Measurements from ENCODE around the gene PBX2. TPM values are rescaled to one million over a fixed set of nuclear protein-coding genes. Genes with fewer than 3 reads are reported as not detected.

The PBX2 gene
- total RNA-seq = 58.6 to 66.5 TPM (median 66.3 TPM) in 3 replicates
- long read RNA-seq, transcript PBX2-201 (9 exons, 3,205 nt) = major isoform, 5 of 10 reads
- long read RNA-seq, partial matches to known transcripts = 1 of 10 reads
- long read RNA-seq, other reads (novel, unspliced or antisense) = 3 of 10 reads

- H3K27ac Mint-ChIP-seq (ENCODE audit: unreplicated experiment) = peak within 1 kb of the TSS; percentile 93
- TF ChIP-seq CTCF (IDR thresholded peaks at IDR 0.05) = no peak
- H3K27me3 Mint-ChIP-seq (ENCODE audit: low read depth) = no peaks in the 10 kb centered on the region
- no peak for DNase-seq (ENCODE audit: low spot score)
- no peaks in the 10 kb centered on the region for H3K9me3 Mint-ChIP-seq (ENCODE audit: low read depth)
- H3K4me1 Mint-ChIP-seq (ENCODE audit: low read depth) = peaks cover 72% of the 10 kb centered on the region
- H3K36me3 Mint-ChIP-seq (ENCODE audit: low read depth) = peaks cover 10% of the 10 kb centered on the region
- H3K4me3 Mint-ChIP-seq (ENCODE audit: unreplicated experiment) = peak within 1 kb of the TSS; percentile 92
These were observed at the start of gene PBX2 for GRCh38 chr6:32190054-32190851. TSS of gene PBX2 (minus strand) at chr6:32190202. CDS start at chr6:32189915, 287 bp downstream.

GRCh38 chr6:32239462-32239861 lies 49.5 kb upstream of the PBX2 start:
- H3K4me1 Mint-ChIP-seq (ENCODE audit: low read depth) = no peaks in the 10 kb centered on the region
- H3K9me3 Mint-ChIP-seq (ENCODE audit: low read depth) = no peaks in the 10 kb centered on the region
- no peak overlapping the region for H3K27ac Mint-ChIP-seq (ENCODE audit: unreplicated experiment)
- no peak for TF ChIP-seq CTCF (IDR thresholded peaks at IDR 0.05)
- H3K4me3 Mint-ChIP-seq (ENCODE audit: unreplicated experiment) = no peak overlapping the region
- DNase-seq (ENCODE audit: low spot score) = no peak
- H3K27me3 Mint-ChIP-seq (ENCODE audit: low read depth) = peaks cover 15% of the 10 kb centered on the region
- H3K36me3 Mint-ChIP-seq (ENCODE audit: low read depth) = peaks cover 2% of the 10 kb centered on the region

- H3K27me3 Mint-ChIP-seq (ENCODE audit: low read depth) = no peaks in the 10 kb centered on the region
- H3K9me3 Mint-ChIP-seq (ENCODE audit: low read depth) = no peaks in the 10 kb centered on the region
- H3K4me1 Mint-ChIP-seq (ENCODE audit: low read depth) = no peaks in the 10 kb centered on the region
- no peak overlapping the region for H3K4me3 Mint-ChIP-seq (ENCODE audit: unreplicated experiment)
- DNase-seq (ENCODE audit: low spot score) = no peak
- no peaks in the 10 kb centered on the region for H3K36me3 Mint-ChIP-seq (ENCODE audit: low read depth)
- no peak overlapping the region for H3K27ac Mint-ChIP-seq (ENCODE audit: unreplicated experiment)
- no peak for TF ChIP-seq CTCF (IDR thresholded peaks at IDR 0.05)
These were observed 44.9 kb upstream of the PBX2 start for GRCh38 chr6:32234934-32235333.

- Mint-ChIP-seq H3K9me3 (ENCODE audit: low read depth) (no peaks in the 10 kb centered on the region), H3K27ac (ENCODE audit: unreplicated experiment) (no peak overlapping the region), H3K27me3 (ENCODE audit: low read depth) (peaks cover 10% of the 10 kb centered on the region), H3K4me1 (ENCODE audit: low read depth) (no peaks in the 10 kb centered on the region), H3K4me3 (ENCODE audit: unreplicated experiment) (no peak overlapping the region), H3K36me3 (ENCODE audit: low read depth) (no peaks in the 10 kb centered on the region)
- TF ChIP-seq CTCF (IDR thresholded peaks at IDR 0.05) = no peak
- no peak for DNase-seq (ENCODE audit: low spot score)
These were observed 36.4 kb upstream of the PBX2 start for GRCh38 chr6:32226434-32226833.

- H3K36me3 Mint-ChIP-seq (ENCODE audit: low read depth) = no peaks in the 10 kb centered on the region
- H3K9me3 Mint-ChIP-seq (ENCODE audit: low read depth) = no peaks in the 10 kb centered on the region
These were observed 34.7 kb upstream of the PBX2 start for GRCh38 chr6:32224696-32225095.

More at GRCh38 chr6:32224696-32225095, 34.7 kb upstream of the PBX2 start:
- TF ChIP-seq CTCF (IDR thresholded peaks at IDR 0.05) = no peak
- Mint-ChIP-seq H3K27me3 (ENCODE audit: low read depth) (peaks cover 11% of the 10 kb centered on the region), H3K27ac (ENCODE audit: unreplicated experiment) (no peak overlapping the region), H3K4me1 (ENCODE audit: low read depth) (no peaks in the 10 kb centered on the region), H3K4me3 (ENCODE audit: unreplicated experiment) (no peak overlapping the region)
- no peak for DNase-seq (ENCODE audit: low spot score)
